B cell (primary cell): ENCODE results near the gene CAPN14. TPM values are rescaled to one million over a fixed set of nuclear protein-coding genes. Genes with fewer than 3 reads are reported as not detected.

Experiments used
- ATAC-seq: fragments of 200-7000 bp; cut with Tn5 transposase; one replicate; pipeline ENCODE4 v1.10.0; 2021; ENCODE audit warnings: low read depth, mild to moderate bottlenecking, moderate number of reproducible peaks, moderate library complexity
- CTCF ChIA-PET: fragments of 350-600 bp; sonication (Branson Sonifier 250); formaldehyde crosslinking; loops from one replicate; lab custom pipeline; 2021; ENCODE audit warnings: antibody characterized with exemption, inconsistent platforms; lab: Charles Lee
- POLR2A ChIA-PET: fragments of 350-600 bp; sonication (Branson Sonifier 250); formaldehyde crosslinking; loops from one replicate; lab custom pipeline; 2021; ENCODE audit warnings: antibody characterized with exemption; lab: Charles Lee
- DNase-seq: peaks from one replicate; pipeline ENCODE4 v3.0.0; 2013
- H2AFZ ChIP-seq: 2 replicates; pipeline ENCODE4 v1.6.1; 2012; ENCODE audit warnings: mild to moderate bottlenecking, low read depth, low read length; ENCODE audit not compliant: insufficient read depth, poor library complexity, severe bottlenecking
- H3K27ac ChIP-seq, 2 donors: 1 replicate in 1 of 2; 2 replicates in 1 of 2; pipeline ENCODE4 v1.5.1; 2012 to 2013; ENCODE audit warnings: low read length in 2 of 2, mild to moderate bottlenecking in 2 of 2, moderate library complexity in 1 of 2
- H3K27me3 ChIP-seq, 4 experiments: fragments of 200-600 bp in 1 of 4; sonication (generic) in 1 of 4; replicated peaks in 1 of 4; 1 replicate in 2 of 4; 2 replicates in 2 of 4; pipeline versions ENCODE4 v1.6.1 to v1.7.0; 2013 to 2016; ENCODE audit warnings: low read length in 3 of 4, mild to moderate bottlenecking in 2 of 4, mixed read lengths in 1 of 4, moderate library complexity in 1 of 4; ENCODE audit not compliant: insufficient read depth in 4 of 4, control insufficient read depth in 3 of 4; ENCODE audit errors: control extremely low read depth in 1 of 4
- H3K36me3 ChIP-seq, 2 experiments: replicated peaks in 1 of 2; 1 replicate in 1 of 2; 2 replicates in 1 of 2; pipeline versions ENCODE4 v1.6.1 to v1.7.1; 2013; ENCODE audit warnings: low read length in 1 of 2; ENCODE audit not compliant: insufficient read depth in 2 of 2, control insufficient read depth in 1 of 2; ENCODE audit errors: control extremely low read depth in 1 of 2, extremely low read depth in 1 of 2
- H3K4me1 ChIP-seq, 2 donors: fragments of 200-600 bp in 1 of 2; sonication (generic) in 1 of 2; 1 replicate in 1 of 2; 2 replicates in 1 of 2; pipeline versions ENCODE4 v1.5.1 to v1.6.1; 2013 to 2017; ENCODE audit warnings: low read length in 2 of 2; ENCODE audit not compliant: control insufficient read depth in 2 of 2, insufficient read depth in 2 of 2
- H3K4me2 ChIP-seq: replicated peaks from 2 replicates; pipeline ENCODE3; 2012; ENCODE audit warnings: mild to moderate bottlenecking, low read depth, low read length; ENCODE audit not compliant: poor library complexity, severe bottlenecking
- H3K4me3 ChIP-seq, 5 experiments: fragments of 200-600 bp in 1 of 5; sonication (generic) in 1 of 5; 1 replicate in 3 of 5; 2 replicates in 2 of 5; pipeline versions ENCODE4 v1.5.1 to v1.7.0; 2011 to 2016; ENCODE audit warnings: low read length in 4 of 5, mild to moderate bottlenecking in 4 of 5, low read depth in 2 of 5, control low read depth in 1 of 5, moderate library complexity in 1 of 5; ENCODE audit not compliant: insufficient read depth in 1 of 5; ENCODE audit errors: control extremely low read depth in 1 of 5, extremely low read depth in 1 of 5
- H3K79me2 ChIP-seq: fragments of 200-600 bp; sonication (generic); one replicate; pipeline ENCODE4 v1.6.0; 2016; ENCODE audit warnings: low read length; ENCODE audit not compliant: control insufficient read depth, insufficient read depth
- H3K9ac ChIP-seq: fragments of 200-600 bp; sonication (generic); 2 replicates; pipeline ENCODE4 v1.6.1; 2017; ENCODE audit warnings: mild to moderate bottlenecking, low read length, moderate library complexity
- H3K9me3 ChIP-seq, 3 donors: one replicate each; pipeline versions ENCODE4 v1.6.1 to v1.7.1; 2013; ENCODE audit warnings: low read length in 2 of 3; ENCODE audit not compliant: control insufficient read depth in 2 of 3, insufficient read depth in 1 of 3; ENCODE audit errors: control extremely low read depth in 1 of 3
- H4K20me1 ChIP-seq: 2 replicates; pipeline ENCODE4 v1.6.0; 2012; ENCODE audit warnings: mild to moderate bottlenecking, low read length; ENCODE audit not compliant: insufficient read depth, control insufficient read depth, poor library complexity, severe bottlenecking
- H3K27ac Mint-ChIP-seq: one replicate; pipeline ENCODE4 v1.8.0; 2021; ENCODE audit warnings: mixed read lengths
- H3K27me3 Mint-ChIP-seq: one replicate; pipeline ENCODE4 v1.8.0; 2021; ENCODE audit warnings: mixed read lengths
- H3K4me1 Mint-ChIP-seq: one replicate; pipeline ENCODE4 v1.8.0; 2021; ENCODE audit warnings: mixed read lengths
- H3K4me3 Mint-ChIP-seq: one replicate; pipeline ENCODE4 v1.8.0; 2021; ENCODE audit warnings: mixed read lengths
- H3K9me3 Mint-ChIP-seq: one replicate; pipeline ENCODE4 v1.8.0; 2022; ENCODE audit warnings: mixed read lengths; ENCODE audit not compliant: insufficient read depth
- CTCF ChIP-seq: fragments of 200-600 bp; IDR thresholded peaks from one replicate; pipeline ENCODE4 v1.8.0; 2022; ENCODE audit warnings: antibody characterized with exemption, mild to moderate bottlenecking
- EZH2 ChIP-seq: IDR thresholded peaks from 2 replicates; pipeline ENCODE4 v1.6.1; 2012; ENCODE audit warnings: borderline replicate concordance, low read depth, mild to moderate bottlenecking, moderate library complexity, low read length; ENCODE audit not compliant: insufficient read depth, poor library complexity, severe bottlenecking
- WGBS: methylation state at CpG from one replicate; pipeline ENCODE4 v1.1.5; 2013; ENCODE audit warnings: missing lambda C conversion rate; ENCODE audit not compliant: insufficient coverage; 5-methylcytosine and 5-hydroxymethylcytosine counted together
- intact Hi-C: fragments of 100-400 bp; cut with micrococcal nuclease; formaldehyde crosslinking; loops from one replicate; pipeline ENCODE4 v1.10.0; 2022
- polyA plus RNA-seq: library from polyadenylated mRNA; depleted of rRNA; stranded (reverse); fragments of >200 nt; gene quantifications from 2 replicates; pipeline ENCODE4 v1.2.3, GENCODE V29; 2012
- total RNA-seq, 2 donors: library from RNA; stranded (reverse); fragments of 120-200 nt in 1 of 2; gene quantifications; 1 replicate in 1 of 2; 2 replicates in 1 of 2; pipeline versions ENCODE4 v1.2.3 to v1.2.4, GENCODE V29; 2013 to 2022

Gene CAPN14
- total and polyA plus RNA-seq, 2 donors (not counting 1 experiment from before 2014, with no cell fraction given) = 2.5 to 7.8 TPM

- no peak overlapping the region for H3K4me2 ChIP-seq
- TF ChIP-seq CTCF (no peak), EZH2 (no peak)
- DNase-seq = no peak
- no peak overlapping the region for H2AFZ ChIP-seq
- H3K9me3 ChIP-seq = no peaks in the 10 kb centered on the region
- H3K4me1 ChIP-seq = peaks cover 15 to 16% of the 10 kb centered on the region in 2 donors
- no peak overlapping the region for H3K27ac ChIP-seq
- ChIA-PET CTCF (interaction anchor here (1.1 to 5.5 kb wide), 2 partner anchors 34 to 193 kb away, joined by 3 to 37 read pairs; no protein-coding TSS in a partner anchor), POLR2A (no interaction called here)
- ATAC-seq = no peak
- H3K27me3 ChIP-seq = peaks cover 0 to 11% (median 7%) of the 10 kb centered on the region in 4 experiments
- H3K79me2 ChIP-seq = no peaks in the 10 kb centered on the region
- H3K9ac ChIP-seq = no peak overlapping the region
- H3K9me3 Mint-ChIP-seq = no peaks in the 10 kb centered on the region
- no peak overlapping the region for H3K4me3 ChIP-seq
- intact Hi-C loops = loop anchor here (2.0 to 5.0 kb wide), 3 partner anchors 81 to 181 kb away; partner anchors contain the start of gene CAPN14
- no peak overlapping the region for H3K27ac Mint-ChIP-seq
- no peaks in the 10 kb centered on the region for H3K36me3 ChIP-seq
- H4K20me1 ChIP-seq = no peaks in the 10 kb centered on the region
- H3K4me1 Mint-ChIP-seq = peaks cover 17% of the 10 kb centered on the region
- peak overlapping the region; percentile 87 for H3K4me3 Mint-ChIP-seq
- peaks cover 21% of the 10 kb centered on the region for H3K27me3 Mint-ChIP-seq
- WGBS = 100% methylated on average over 1 of the region's 3 CpGs
Observed at GRCh38 chr2:31136000-31136399, 81.3 kb downstream of the CAPN14 start.

- intact Hi-C loops = no loop called here
- H3K4me2 ChIP-seq = no peak overlapping the region
- POLR2A ChIA-PET = no interaction called here
- H3K27me3 Mint-ChIP-seq = peaks cover 21% of the 10 kb centered on the region
- H3K4me1 Mint-ChIP-seq = peaks cover 17% of the 10 kb centered on the region
- H3K27ac ChIP-seq = no peak overlapping the region
- ATAC-seq (no peak), DNase-seq (no peak)
- H3K79me2 ChIP-seq = no peaks in the 10 kb centered on the region
- H3K4me1 ChIP-seq = peaks cover 15 to 16% of the 10 kb centered on the region in 2 donors
- CTCF ChIA-PET = interaction anchor here (5.5 kb wide), 1 partner anchor 36 kb away, joined by 37 read pairs; no protein-coding TSS in a partner anchor
- no peak overlapping the region for H3K4me3 Mint-ChIP-seq
- 96% methylated on average over 4 of the region's 5 CpGs for WGBS
- H3K27me3 ChIP-seq = peaks cover 0 to 11% (median 7%) of the 10 kb centered on the region in 4 experiments
- no peaks in the 10 kb centered on the region for H3K36me3 ChIP-seq
- no peak overlapping the region for H3K4me3 ChIP-seq
- no peaks in the 10 kb centered on the region for H4K20me1 ChIP-seq
- H3K27ac Mint-ChIP-seq = no peak overlapping the region
- H3K9me3 Mint-ChIP-seq = no peaks in the 10 kb centered on the region
- H2AFZ ChIP-seq = no peak overlapping the region
- TF ChIP-seq CTCF (no peak), EZH2 (no peak)
- no peak overlapping the region for H3K9ac ChIP-seq
- H3K9me3 ChIP-seq = no peaks in the 10 kb centered on the region
Observed at GRCh38 chr2:31134480-31134879, 82.8 kb downstream of the CAPN14 start.
